PC-3 (cell line): ENCODE results near the gene ACAT2. TPM values are rescaled to one million over a fixed set of nuclear protein-coding genes. Genes with fewer than 3 reads are reported as not detected.

Experiments
- ATAC-seq: fragments of 200-7000 bp; cut with Tn5 transposase; 2 replicates; pipeline ENCODE4 v1.9.1; 2020; ENCODE audit warnings: mild to moderate bottlenecking, moderate library complexity
- BruUV-seq: library from RNA; stranded (reverse); fragments of 400-500 nt; replicated peaks from 2 replicates; lab custom pipeline; 2021; lab: Mats Ljungman, UMichigan
- CTCF ChIA-PET: fragments of 300-600 bp; sonication (Branson Sonifier 250); formaldehyde crosslinking; loops from one replicate; lab custom pipeline; 2022; ENCODE audit warnings: antibody characterized with exemption; lab: Charles Lee
- POLR2A ChIA-PET: fragments of 300-600 bp; sonication (Branson Sonifier 250); formaldehyde crosslinking; loops from one replicate; lab custom pipeline; 2022; ENCODE audit warnings: antibody characterized with exemption; ENCODE audit not compliant: unreplicated experiment; lab: Charles Lee
- DNase-seq: peaks from one replicate; pipeline ENCODE4 v3.0.0-alpha.2; 2015
- H2AFZ ChIP-seq: fragments of 300-600 bp; sonication (generic); 2 replicates; pipeline ENCODE4 v1.6.0; 2016; ENCODE audit warnings: antibody characterized with exemption, low read length
- H3F3A ChIP-seq: fragments of 300-600 bp; sonication (generic); one replicate; pipeline ENCODE4 v1.6.0; 2017; ENCODE audit warnings: antibody characterized with exemption, low read length, control low read depth, mild to moderate bottlenecking; ENCODE audit not compliant: unreplicated experiment
- H3K27ac ChIP-seq: fragments of 300-600 bp; sonication (generic); 2 replicates; pipeline ENCODE4 v1.5.1; 2016; ENCODE audit warnings: mild to moderate bottlenecking, low read length
- H3K27me3 ChIP-seq: fragments of 300-600 bp; sonication (generic); 2 replicates; pipeline ENCODE4 v1.6.1; 2016; ENCODE audit warnings: low read length, mixed read lengths
- H3K36me3 ChIP-seq: fragments of 300-600 bp; sonication (generic); 2 replicates; pipeline ENCODE4 v1.6.1; 2016; ENCODE audit warnings: low read depth, mixed run types, low read length, mixed read lengths
- H3K4me1 ChIP-seq: fragments of 300-600 bp; sonication (generic); 2 replicates; pipeline ENCODE4 v1.5.1; 2016; ENCODE audit warnings: low read length; ENCODE audit not compliant: insufficient read depth
- H3K4me2 ChIP-seq: fragments of 300-600 bp; sonication (generic); 2 replicates; pipeline ENCODE4 v1.6.0; 2016; ENCODE audit warnings: low read length
- H3K4me3 ChIP-seq: fragments of 300-600 bp; sonication (generic); 2 replicates; pipeline ENCODE4 v1.5.1; 2016; ENCODE audit warnings: mild to moderate bottlenecking, low read length, mixed read lengths
- H3K79me2 ChIP-seq: fragments of 300-600 bp; sonication (generic); 2 replicates; pipeline ENCODE4 v1.6.1; 2017; ENCODE audit warnings: low read length, mixed read lengths
- H3K9ac ChIP-seq: fragments of 300-600 bp; sonication (generic); 2 replicates; pipeline ENCODE4 v1.6.0; 2016; ENCODE audit warnings: mild to moderate bottlenecking, low read length
- H3K9me2 ChIP-seq: fragments of 300-600 bp; sonication (generic); replicated peaks from 2 replicates; pipeline ENCODE4 v1.6.1; 2016; ENCODE audit warnings: mixed run types, low read length, mixed read lengths
- H3K9me3 ChIP-seq: fragments of 300-600 bp; sonication (generic); 2 replicates; pipeline ENCODE4 v1.6.1; 2016; ENCODE audit warnings: low read length, mixed read lengths
- H4K20me1 ChIP-seq: fragments of 300-600 bp; sonication (generic); 2 replicates; pipeline ENCODE4 v1.6.1; 2016; ENCODE audit warnings: low read length, mixed read lengths
- CTCF ChIP-seq: fragments of 300-600 bp; sonication (generic); conservative IDR thresholded peaks from 2 replicates; pipeline ENCODE4 v1.5.1; 2017; ENCODE audit warnings: antibody characterized with exemption, low read depth, mild to moderate bottlenecking, low read length
- EZH2 ChIP-seq: fragments of 300-600 bp; sonication (generic); IDR thresholded peaks from one replicate; pipeline ENCODE4 v1.6.1; 2017; ENCODE audit warnings: antibody characterized with exemption, mild to moderate bottlenecking, low read length; ENCODE audit not compliant: unreplicated experiment
- EZH2phosphoT487 ChIP-seq: fragments of 300-600 bp; sonication (generic); IDR thresholded peaks from 2 replicates; pipeline ENCODE4 v1.6.1; 2018; ENCODE audit warnings: mild to moderate bottlenecking, antibody characterized with exemption, low read length, borderline replicate concordance
- intact Hi-C: fragments of 100-400 bp; cut with micrococcal nuclease; formaldehyde crosslinking; loops from 2 replicates; pipeline ENCODE4 v1.9.0; 2023
- total RNA-seq: library from RNA; depleted of rRNA; stranded (reverse); fragments of >200 nt; gene quantifications from 2 replicates; pipeline ENCODE4 v1.2.3, GENCODE V29; 2014

ACAT2 gene
- total RNA-seq, 1 experiment from 2014 or later = 36.0 TPM

- H3K4me1 ChIP-seq = peaks cover 8% of the 10 kb centered on the region
- H3K36me3 ChIP-seq = peaks cover 52% of the 10 kb centered on the region
- H3K4me2 ChIP-seq = no peak overlapping the region
- H3K27ac ChIP-seq = no peak overlapping the region
- CTCF ChIA-PET = no interaction called here
- no peaks in the 10 kb centered on the region for H3K27me3 ChIP-seq
- no TSS peak for BruUV-seq
- DNase-seq (no peak), ATAC-seq (no peak)
- H3K9me2 ChIP-seq = no peaks in the 10 kb centered on the region
- no peak for TF ChIP-seq EZH2
- no peak for TF ChIP-seq EZH2phosphoT487
- no peak for TF ChIP-seq CTCF
- no peaks in the 10 kb centered on the region for H3K79me2 ChIP-seq
- H3K9me3 ChIP-seq = no peaks in the 10 kb centered on the region
- no peak overlapping the region for H2AFZ ChIP-seq
- POLR2A ChIA-PET = no interaction called here
- no peak overlapping the region for H3K4me3 ChIP-seq
- intact Hi-C loops = no loop called here
- H4K20me1 ChIP-seq = 0 out of 2 replicates have a peak, but pooled peaks cover 3% of the 10 kb centered on the region
- H3K9ac ChIP-seq = no peak overlapping the region
- no peaks in the 10 kb centered on the region for H3F3A ChIP-seq
These were observed 6.6 kb upstream of the ACAT2 start for GRCh38 chr6:159754959-159755914.

GRCh38 chr6:159756508-159756907 lies 5.3 kb upstream of the ACAT2 start:
- H3K79me2 ChIP-seq = no peaks in the 10 kb centered on the region
- no TSS peak for BruUV-seq
- intact Hi-C loops = no loop called here
- no peaks in the 10 kb centered on the region for H3K27me3 ChIP-seq
- 0 out of 2 replicates have a peak, but pooled peaks cover 3% of the 10 kb centered on the region for H4K20me1 ChIP-seq
- H3K9ac ChIP-seq = no peak overlapping the region
- H3K27ac ChIP-seq = no peak overlapping the region
- H2AFZ ChIP-seq = no peak overlapping the region
- no peaks in the 10 kb centered on the region for H3K9me3 ChIP-seq
- no peak overlapping the region for H3K4me2 ChIP-seq
- ATAC-seq (no peak), DNase-seq (no peak)
- peaks cover 21% of the 10 kb centered on the region for H3K4me1 ChIP-seq
- no peaks in the 10 kb centered on the region for H3F3A ChIP-seq
- H3K4me3 ChIP-seq = no peak overlapping the region
- CTCF ChIA-PET = no interaction called here
- H3K36me3 ChIP-seq = peaks cover 47% of the 10 kb centered on the region
- POLR2A ChIA-PET = interaction anchor here (1.0 kb wide), 1 partner anchor 33 kb away, joined by 3 read pairs; the partner anchor contains the start of gene TCP1
- no peaks in the 10 kb centered on the region for H3K9me2 ChIP-seq
- TF ChIP-seq CTCF = no peak
- TF ChIP-seq EZH2phosphoT487 = no peak
- no peak for TF ChIP-seq EZH2
